Ishikawa (cell line): ENCODE measurements around the gene ROPN1B.

Experiments used
- CEBPB ChIP-seq: IDR thresholded peaks from 2 replicates; pipeline ENCODE4 v1.6.1; 2012
- EGR1 ChIP-seq: IDR thresholded peaks from 2 replicates; pipeline ENCODE4 v1.6.1; 2012
- EP300 ChIP-seq: IDR thresholded peaks from 2 replicates; pipeline ENCODE4 v1.6.1; 2012; ENCODE audit warnings: borderline replicate concordance
- FOXM1 ChIP-seq: IDR thresholded peaks from 2 replicates; pipeline ENCODE4 v1.6.1; 2012; ENCODE audit warnings: low read depth, borderline replicate concordance
- NFIC ChIP-seq: IDR thresholded peaks from 2 replicates; pipeline ENCODE4 v1.6.1; 2012
- TAF1 ChIP-seq: IDR thresholded peaks from 2 replicates; pipeline ENCODE4 v1.6.1; 2012; ENCODE audit warnings: low read depth, mild to moderate bottlenecking
- TCF12 ChIP-seq: IDR thresholded peaks from 2 replicates; pipeline ENCODE4 v1.6.1; 2012; ENCODE audit warnings: low read depth
- YY1 ChIP-seq: IDR thresholded peaks from 2 replicates; pipeline ENCODE4 v1.6.1; 2012; ENCODE audit warnings: low read depth
- ZBTB7A ChIP-seq: IDR thresholded peaks from 2 replicates; pipeline ENCODE4 v1.6.1; 2012; ENCODE audit warnings: low read depth
- TF ChIP-seq, protein P1 (sequence below): IDR thresholded peaks from 2 replicates; pipeline ENCODE4 v1.6.1; 2012; ENCODE audit warnings: low read depth, mild to moderate bottlenecking
- TF ChIP-seq, protein P2 (sequence below): IDR thresholded peaks from 2 replicates; pipeline ENCODE4 v1.6.1; 2012

DNA sequence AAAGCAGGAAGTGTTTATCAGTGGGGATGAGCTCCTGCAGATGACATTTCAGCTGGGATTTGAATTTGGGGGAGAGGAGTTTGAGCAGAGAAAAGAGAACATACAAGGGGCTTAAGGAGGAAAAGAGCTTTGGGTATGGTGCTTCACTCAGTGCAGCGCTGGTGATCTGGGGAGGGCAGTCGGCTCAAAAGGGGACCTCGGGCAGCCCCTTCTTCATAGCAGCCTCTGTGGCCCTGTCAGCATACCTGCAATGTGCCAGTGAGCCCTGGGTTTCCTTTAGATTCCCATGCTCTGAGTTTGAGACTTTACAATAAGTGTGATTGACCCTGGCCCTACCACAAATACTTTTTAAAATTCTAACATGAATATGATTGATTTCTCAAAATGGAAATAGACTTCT is 40.2 kb downstream of the ROPN1B start:
- TF ChIP-seq NFIC (no peak), TAF1 (no peak), ZBTB7A (no peak), EGR1 (no peak), EP300 (no peak), CEBPB (no peak), TCF12 (no peak), FOXM1 (no peak), YY1 (no peak)
- TF ChIP-seq, protein P1, sequence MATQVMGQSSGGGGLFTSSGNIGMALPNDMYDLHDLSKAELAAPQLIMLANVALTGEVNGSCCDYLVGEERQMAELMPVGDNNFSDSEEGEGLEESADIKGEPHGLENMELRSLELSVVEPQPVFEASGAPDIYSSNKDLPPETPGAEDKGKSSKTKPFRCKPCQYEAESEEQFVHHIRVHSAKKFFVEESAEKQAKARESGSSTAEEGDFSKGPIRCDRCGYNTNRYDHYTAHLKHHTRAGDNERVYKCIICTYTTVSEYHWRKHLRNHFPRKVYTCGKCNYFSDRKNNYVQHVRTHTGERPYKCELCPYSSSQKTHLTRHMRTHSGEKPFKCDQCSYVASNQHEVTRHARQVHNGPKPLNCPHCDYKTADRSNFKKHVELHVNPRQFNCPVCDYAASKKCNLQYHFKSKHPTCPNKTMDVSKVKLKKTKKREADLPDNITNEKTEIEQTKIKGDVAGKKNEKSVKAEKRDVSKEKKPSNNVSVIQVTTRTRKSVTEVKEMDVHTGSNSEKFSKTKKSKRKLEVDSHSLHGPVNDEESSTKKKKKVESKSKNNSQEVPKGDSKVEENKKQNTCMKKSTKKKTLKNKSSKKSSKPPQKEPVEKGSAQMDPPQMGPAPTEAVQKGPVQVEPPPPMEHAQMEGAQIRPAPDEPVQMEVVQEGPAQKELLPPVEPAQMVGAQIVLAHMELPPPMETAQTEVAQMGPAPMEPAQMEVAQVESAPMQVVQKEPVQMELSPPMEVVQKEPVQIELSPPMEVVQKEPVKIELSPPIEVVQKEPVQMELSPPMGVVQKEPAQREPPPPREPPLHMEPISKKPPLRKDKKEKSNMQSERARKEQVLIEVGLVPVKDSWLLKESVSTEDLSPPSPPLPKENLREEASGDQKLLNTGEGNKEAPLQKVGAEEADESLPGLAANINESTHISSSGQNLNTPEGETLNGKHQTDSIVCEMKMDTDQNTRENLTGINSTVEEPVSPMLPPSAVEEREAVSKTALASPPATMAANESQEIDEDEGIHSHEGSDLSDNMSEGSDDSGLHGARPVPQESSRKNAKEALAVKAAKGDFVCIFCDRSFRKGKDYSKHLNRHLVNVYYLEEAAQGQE: no peak
- TF ChIP-seq, protein P2, sequence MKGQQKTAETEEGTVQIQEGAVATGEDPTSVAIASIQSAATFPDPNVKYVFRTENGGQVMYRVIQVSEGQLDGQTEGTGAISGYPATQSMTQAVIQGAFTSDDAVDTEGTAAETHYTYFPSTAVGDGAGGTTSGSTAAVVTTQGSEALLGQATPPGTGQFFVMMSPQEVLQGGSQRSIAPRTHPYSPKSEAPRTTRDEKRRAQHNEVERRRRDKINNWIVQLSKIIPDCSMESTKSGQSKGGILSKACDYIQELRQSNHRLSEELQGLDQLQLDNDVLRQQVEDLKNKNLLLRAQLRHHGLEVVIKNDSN: no peak
